GM21717 (cell line): ENCODE measurements around the gene BMAL1.
"Not testable (repeated sequence)": the region's sequence is repeated elsewhere in the genome, so short reads cannot be mapped to it uniquely, and the experiment has no call there.

Experiments used
- ATAC-seq: cut with Tn5 transposase; IDR thresholded peaks from one replicate; pipeline ENCODE4 v1.9.1; 2021; ENCODE audit warnings: mild to moderate bottlenecking, moderate library complexity; ENCODE audit not compliant: unreplicated experiment

BMAL1 gene

DNA sequence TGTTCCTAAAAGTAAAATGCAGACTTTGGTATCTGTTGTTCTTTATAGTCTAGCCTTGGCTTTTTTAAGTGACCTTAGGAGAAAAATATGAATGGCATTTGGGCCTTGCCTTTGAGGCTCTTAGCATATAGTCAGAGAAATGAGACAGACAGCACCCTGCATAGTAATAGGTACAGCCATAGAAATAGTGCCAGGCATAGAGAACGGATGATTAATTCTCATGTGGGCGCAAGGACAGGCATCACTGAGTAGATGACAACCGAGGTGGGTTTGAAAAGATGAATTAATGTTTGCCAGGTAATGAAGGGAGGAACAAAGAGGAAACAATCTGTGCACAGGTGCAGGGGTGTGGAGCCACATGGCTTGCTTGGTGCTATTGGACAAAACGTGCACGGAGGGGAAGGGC, 90.5 kb downstream of the BMAL1 start:
- ATAC-seq = no peak

- ATAC-seq = no peak
Measured at GRCh38 chr11:13373216-13373615, 95.6 kb downstream of the BMAL1 start.

DNA sequence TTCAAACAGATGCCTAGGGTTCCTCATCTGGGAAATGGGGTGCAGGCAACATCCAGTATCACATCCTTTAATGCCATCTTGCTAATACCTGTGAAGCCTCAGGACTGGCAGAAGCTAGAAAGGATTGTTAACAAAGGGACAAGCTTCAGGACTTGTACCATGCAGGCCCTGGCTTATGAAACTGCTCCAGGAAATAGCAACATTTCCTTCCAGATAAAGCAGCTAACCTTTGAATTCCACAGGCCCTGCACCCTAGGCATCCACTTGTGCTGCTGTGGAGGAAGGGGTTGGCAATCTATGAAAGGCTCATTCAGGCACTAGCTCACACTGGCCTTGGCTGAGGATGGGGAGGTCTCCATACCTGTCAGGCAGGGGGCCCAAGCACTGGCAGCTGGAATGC, 98.2 kb downstream of the BMAL1 start:
- no peak for ATAC-seq

GRCh38 chr11:13376402-13376801, 98.8 kb downstream of the BMAL1 start:
- no peak for ATAC-seq

DNA sequence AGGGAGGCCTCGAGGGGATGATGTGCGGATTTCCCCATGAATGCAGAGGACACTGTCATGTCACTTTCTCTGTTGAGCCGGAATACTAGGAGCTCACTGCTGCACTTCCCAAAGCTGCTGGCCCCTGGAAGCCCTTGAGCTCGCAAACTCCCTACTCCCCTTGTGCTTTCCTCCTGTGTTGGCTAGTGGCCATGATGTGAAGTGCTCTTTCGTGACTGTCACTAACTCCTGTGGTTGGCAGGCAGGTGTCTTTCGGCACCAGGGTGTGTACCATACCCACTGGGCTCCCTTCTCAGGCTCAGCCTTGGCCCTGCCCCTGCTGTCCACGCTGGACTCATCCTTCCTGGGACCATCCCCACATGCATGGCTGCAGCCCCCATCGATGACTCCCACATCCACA, 99.2 kb downstream of the BMAL1 start:
- no peak for ATAC-seq

DNA sequence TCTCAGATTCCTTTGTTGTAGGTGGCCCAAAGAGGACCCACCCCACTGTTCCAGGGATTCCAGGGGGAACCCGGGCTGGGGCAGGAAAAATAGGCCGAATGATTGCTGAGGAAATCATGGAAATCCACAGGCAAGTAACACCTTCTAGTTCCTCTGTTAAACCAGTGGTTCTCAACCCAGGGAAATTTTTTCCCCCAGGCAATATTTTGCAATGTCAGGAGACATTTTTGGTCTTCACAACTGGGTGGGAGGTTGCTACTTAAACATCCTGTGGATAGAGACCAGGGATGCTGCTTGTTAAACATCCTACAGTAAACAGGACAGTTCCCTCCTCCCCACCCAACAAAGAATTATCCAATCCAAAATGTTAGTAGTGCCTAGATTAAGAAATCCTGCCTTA, 100.7 kb downstream of the BMAL1 start:
- ATAC-seq = no peak

DNA sequence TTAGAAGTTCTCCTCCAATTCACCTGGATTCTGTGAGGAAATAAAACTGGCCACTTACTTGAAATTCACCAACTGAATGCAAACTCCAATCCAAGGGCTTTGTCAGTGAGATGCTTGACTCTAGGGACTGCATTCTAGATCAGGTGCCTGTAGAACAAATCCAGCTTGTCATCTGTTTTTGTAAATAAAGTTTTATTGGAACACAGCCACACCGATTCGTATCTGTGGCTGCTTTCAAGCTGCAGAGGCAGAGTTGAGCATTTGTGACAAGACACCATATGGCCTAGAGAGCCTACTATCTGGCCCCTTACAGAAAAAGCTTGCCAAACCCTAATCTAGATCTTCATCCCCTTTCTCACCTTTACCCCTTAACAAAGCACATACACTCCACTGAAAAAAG, 103.1 kb downstream of the BMAL1 start:
- no peak for ATAC-seq

GRCh38 chr11:13382751-13383150, 105.2 kb downstream of the BMAL1 start:
- no peak for ATAC-seq

- ATAC-seq = no peak
Measured at GRCh38 chr11:13384908-13385640, 107.5 kb downstream of the BMAL1 start.

GRCh38 chr11:13386567-13386966, 109.0 kb downstream of the BMAL1 start:
- no peak for ATAC-seq

GRCh38 chr11:13388741-13389140, 111.2 kb downstream of the BMAL1 start:
- ATAC-seq = no peak

- no peak for ATAC-seq
Measured at GRCh38 chr11:13391217-13391616, 113.6 kb downstream of the BMAL1 start.

- not testable (repeated sequence) for ATAC-seq
Measured at GRCh38 chr11:13398335-13398734, 120.7 kb downstream of the BMAL1 start.

- no peak for ATAC-seq
Measured at GRCh38 chr11:13405220-13405619, 127.6 kb downstream of the BMAL1 start.

GRCh38 chr11:13415201-13415600, 137.6 kb downstream of the BMAL1 start:
- ATAC-seq = no peak

DNA sequence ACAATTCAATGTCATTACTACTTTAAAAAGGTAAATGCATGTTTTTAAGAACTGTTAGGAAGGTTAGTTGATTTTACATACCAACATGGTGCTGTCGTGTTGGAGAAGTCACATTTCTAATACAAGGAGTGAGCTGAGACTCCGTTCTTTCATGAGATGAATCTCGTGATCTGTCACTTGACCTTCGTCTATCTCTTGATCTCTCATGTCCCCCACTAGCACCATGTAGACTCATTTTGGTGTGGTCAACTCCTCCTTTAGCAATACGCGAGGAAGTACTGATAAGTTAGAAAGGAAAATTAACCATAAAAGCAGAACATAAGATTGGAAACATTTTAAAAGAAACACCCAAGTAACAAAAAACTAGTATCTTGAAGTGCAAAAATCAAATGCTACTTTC, 144.0 kb downstream of the BMAL1 start:
- ATAC-seq = no peak

GRCh38 chr11:13423372-13423771, 145.8 kb downstream of the BMAL1 start:
- ATAC-seq = no peak

GRCh38 chr11:13427440-13427839, 149.8 kb downstream of the BMAL1 start:
- no peak for ATAC-seq

- no peak for ATAC-seq
Measured at GRCh38 chr11:13429288-13429687, 151.7 kb downstream of the BMAL1 start.

GRCh38 chr11:13429836-13430235, 152.2 kb downstream of the BMAL1 start:
- ATAC-seq = no peak

GRCh38 chr11:13433437-13433836, 155.8 kb downstream of the BMAL1 start:
- no peak for ATAC-seq

GRCh38 chr11:13434247-13435205, 156.9 kb downstream of the BMAL1 start:
- no peak for ATAC-seq
